ENCODE data around the gene PRSS2.

The PRSS2 gene

GRCh38 chr7:142807855-142808460 lies 37.2 kb downstream of the PRSS2 start:
- Mint-ChIP-seq H3K4me1 (no peaks in the 10 kb centered on the region), H3K27me3 (ENCODE audit: low read depth) (peaks cover 73% of the 10 kb centered on the region), H3K4me3 (no peak overlapping the region), H3K27ac (no peak overlapping the region), H3K36me3 (ENCODE audit: low read depth) (no peaks in the 10 kb centered on the region), H3K9me3 (no peaks in the 10 kb centered on the region)
- no peak for TF ChIP-seq CTCF (IDR thresholded peaks at IDR 0.05; ENCODE audit: unreplicated experiment in 3 of 3)

DNA sequence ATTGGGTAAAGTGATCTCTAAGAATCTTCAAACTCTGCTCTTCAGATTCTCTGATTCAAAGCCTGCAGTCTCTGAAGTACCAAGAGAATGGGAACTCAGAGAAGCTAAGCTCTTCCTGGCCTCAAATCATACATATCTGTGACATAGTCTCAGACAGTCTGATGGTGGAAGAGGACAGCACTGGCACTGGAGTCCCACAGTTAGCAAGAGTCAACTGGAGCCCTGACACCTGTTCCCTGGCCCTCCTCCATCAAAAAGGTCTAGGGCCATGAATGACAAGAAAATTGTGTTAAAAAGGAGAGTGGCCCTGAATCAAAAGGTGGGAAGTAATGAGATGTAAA lies 37.7 kb downstream of the PRSS2 start:
- Mint-ChIP-seq H3K27me3 (ENCODE audit: low read depth) (peaks cover 75% of the 10 kb centered on the region), H3K4me1 (no peaks in the 10 kb centered on the region), H3K36me3 (ENCODE audit: low read depth) (no peaks in the 10 kb centered on the region), H3K4me3 (no peak overlapping the region), H3K9me3 (no peaks in the 10 kb centered on the region), H3K27ac (no peak overlapping the region)
- no peak for TF ChIP-seq CTCF (IDR thresholded peaks at IDR 0.05; ENCODE audit: unreplicated experiment in 3 of 3)

- no peak for TF ChIP-seq CTCF (IDR thresholded peaks at IDR 0.05; ENCODE audit: unreplicated experiment in 3 of 3)
- no peaks in the 10 kb centered on the region for H3K9me3 Mint-ChIP-seq
- H3K36me3 Mint-ChIP-seq (ENCODE audit: low read depth): no peaks in the 10 kb centered on the region
- no peak overlapping the region for H3K4me3 Mint-ChIP-seq
- H3K27me3 Mint-ChIP-seq (ENCODE audit: low read depth): peaks cover 76% of the 10 kb centered on the region
- H3K27ac Mint-ChIP-seq: no peak overlapping the region
- no peaks in the 10 kb centered on the region for H3K4me1 Mint-ChIP-seq
These were observed 38.2 kb downstream of the PRSS2 start for GRCh38 chr7:142808802-142809583.

GRCh38 chr7:142809671-142810070 lies 38.9 kb downstream of the PRSS2 start:
- no peaks in the 10 kb centered on the region for H3K36me3 Mint-ChIP-seq (ENCODE audit: low read depth)
- peaks cover 75% of the 10 kb centered on the region for H3K27me3 Mint-ChIP-seq (ENCODE audit: low read depth)
- H3K9me3 Mint-ChIP-seq: no peaks in the 10 kb centered on the region
- no peak for TF ChIP-seq CTCF (IDR thresholded peaks at IDR 0.05; ENCODE audit: unreplicated experiment in 3 of 3)
- H3K4me3 Mint-ChIP-seq: no peak overlapping the region
- no peaks in the 10 kb centered on the region for H3K4me1 Mint-ChIP-seq
- no peak overlapping the region for H3K27ac Mint-ChIP-seq

- no peak overlapping the region for H3K4me3 Mint-ChIP-seq
- TF ChIP-seq CTCF (IDR thresholded peaks at IDR 0.05; ENCODE audit: unreplicated experiment in 3 of 3): peak; percentile 56 to 64 (median 57)
These were observed 40.5 kb downstream of the PRSS2 start for GRCh38 chr7:142811154-142811737.

More at GRCh38 chr7:142811154-142811737, 40.5 kb downstream of the PRSS2 start:
- Mint-ChIP-seq H3K36me3 (ENCODE audit: low read depth) (no peaks in the 10 kb centered on the region), H3K27me3 (ENCODE audit: low read depth) (peaks cover 69% of the 10 kb centered on the region), H3K27ac (no peak overlapping the region), H3K4me1 (no peaks in the 10 kb centered on the region), H3K9me3 (no peaks in the 10 kb centered on the region)

All from nephron (organoid).